Measurements from ENCODE around the gene GPR137. TPM values are rescaled to one million over a fixed set of nuclear protein-coding genes. Genes with fewer than 3 reads are reported as not detected.

Gene GPR137
- total and polyA plus RNA-seq, 4 donors: 6.7 to 22.2 (median 9.0) TPM

GRCh38 chr11:64287676-64288352, 2.2 kb downstream of the GPR137 start:
- H3K27ac ChIP-seq (ENCODE audit: low read depth in 1 of 2, low read length in 2 of 2): no peak overlapping the region
- DNase-seq (ENCODE audit: low spot score): no peak
- WGBS: 96% methylated on average over 33 of the region's 33 CpGs
- H3K4me1 ChIP-seq (ENCODE audit: control insufficient read depth in 4 of 4, insufficient read depth in 4 of 4, low read length in 3 of 4): peaks cover 14 to 51% (median 25%) of the 10 kb centered on the region in 4 donors
- no peak overlapping the region for H3K4me3 ChIP-seq (ENCODE audit: low read depth in 1 of 3, low read length in 3 of 3)
- H3K9ac ChIP-seq (ENCODE audit: low read depth in 1 of 2, low read length in 2 of 2): no peak overlapping the region
- peaks cover 0 to 4% (median under 1%) of the 10 kb centered on the region in 4 donors for H3K27me3 ChIP-seq (ENCODE audit: control insufficient read depth in 4 of 4, insufficient read depth in 4 of 4, low read length in 3 of 4)
- H3K36me3 ChIP-seq (ENCODE audit: control insufficient read depth in 4 of 4, insufficient read depth in 3 of 4, low read depth in 1 of 4, low read length in 3 of 4): no peaks in the 10 kb centered on the region
- H3K9me3 ChIP-seq (ENCODE audit: control insufficient read depth in 4 of 4, low read length in 3 of 4): no peaks in the 10 kb centered on the region
- no peak for TF ChIP-seq JUND (IDR thresholded peaks at IDR 0.05)
- TF ChIP-seq REST (IDR thresholded peaks at IDR 0.05): no peak
- TF ChIP-seq EGR1 (IDR thresholded peaks at IDR 0.05; ENCODE audit: low read depth in 2 of 2): no peak
- no peak for TF ChIP-seq HNF4A (conservative IDR thresholded peaks at IDR 0.05)
- TF ChIP-seq FOXA1 (IDR thresholded peaks at IDR 0.05): no peak
- TF ChIP-seq RXRA (IDR thresholded peaks at IDR 0.05): no peak
- no peak for TF ChIP-seq SP1 (IDR thresholded peaks at IDR 0.05)
- no peak for TF ChIP-seq RAD21 (IDR thresholded peaks at IDR 0.05)
- TF ChIP-seq YY1 (IDR thresholded peaks at IDR 0.05): no peak
- TF ChIP-seq ZBTB33 (IDR thresholded peaks at IDR 0.05): no peak
- TF ChIP-seq HNF4G (IDR thresholded peaks at IDR 0.05): no peak
- TF ChIP-seq TAF1 (conservative IDR thresholded peaks at IDR 0.05): no peak
- TF ChIP-seq NR2F2 (IDR thresholded peaks at IDR 0.05): no peak
- no peak for TF ChIP-seq CTCF (IDR thresholded peaks at IDR 0.05; ENCODE audit: low read depth, low read length, missing input control)
- TF ChIP-seq MAX (IDR thresholded peaks at IDR 0.05): no peak
- no peak for TF ChIP-seq ATF3 (IDR thresholded peaks at IDR 0.05)
- no peak for TF ChIP-seq FOXA2 (IDR thresholded peaks at IDR 0.05)
